Nephron progenitor cell (in vitro differentiated cells): ENCODE results near the gene COMT.

Source experiments
- DNase-seq: peaks from one replicate; pipeline ENCODE4 v3.0.0; 2021
- H3K27ac Mint-ChIP-seq: 2 replicates; pipeline ENCODE4 v1.8.0; 2021; ENCODE audit warnings: mild to moderate bottlenecking, moderate library complexity, mixed read lengths
- H3K27me3 Mint-ChIP-seq: 2 replicates; pipeline ENCODE4 v1.8.0; 2021; ENCODE audit warnings: mild to moderate bottlenecking, low read depth, mixed read lengths; ENCODE audit not compliant: poor library complexity
- H3K36me3 Mint-ChIP-seq: 2 replicates; pipeline ENCODE4 v1.8.0; 2021; ENCODE audit warnings: low read depth, mixed read lengths
- H3K4me1 Mint-ChIP-seq: 2 replicates; pipeline ENCODE4 v1.8.0; 2021; ENCODE audit warnings: mixed read lengths
- H3K4me3 Mint-ChIP-seq: 2 replicates; pipeline ENCODE4 v1.8.0; 2021; ENCODE audit warnings: mild to moderate bottlenecking, moderate library complexity, mixed read lengths
- H3K9me3 Mint-ChIP-seq: 2 replicates; pipeline ENCODE4 v1.8.0; 2021; ENCODE audit warnings: mild to moderate bottlenecking, moderate library complexity, mixed read lengths
- TF ChIP-seq, protein P1 (sequence below): fragments of 200-600 bp; sonication (generic); IDR thresholded peaks from 2 replicates; pipeline ENCODE4 v1.5.0; 2021; ENCODE audit warnings: antibody characterized with exemption

Gene COMT

DNA sequence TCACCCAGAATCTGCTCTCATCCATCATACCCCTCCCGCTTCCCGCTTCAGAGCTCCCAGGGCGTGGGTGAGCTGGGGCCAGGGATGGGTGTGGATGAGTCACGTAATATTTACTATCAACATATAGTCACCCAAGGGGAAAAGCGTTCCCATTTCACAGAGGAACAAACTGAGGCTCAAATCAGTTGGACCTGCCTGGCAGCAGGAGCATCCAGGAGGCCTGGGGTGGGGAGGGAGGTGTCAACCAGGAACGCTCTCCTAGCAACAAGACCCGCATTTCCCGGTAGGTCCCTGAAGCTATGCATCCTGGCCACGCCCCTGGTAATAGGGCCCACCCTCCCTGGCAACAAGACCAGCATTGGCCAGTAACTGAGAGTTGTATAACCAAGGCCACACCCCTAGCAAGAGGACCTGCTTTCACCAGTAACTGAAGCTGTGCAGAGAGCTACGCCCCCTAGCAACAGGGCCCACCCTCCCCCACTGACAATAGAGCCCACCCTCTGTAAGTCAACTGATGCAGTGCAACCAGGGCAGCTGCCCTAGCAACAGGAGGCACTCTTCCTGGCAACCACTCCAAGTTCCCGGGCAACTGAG lies 32.8 kb downstream of the COMT start:
- Mint-ChIP-seq H3K9me3 (no peaks in the 10 kb centered on the region), H3K27me3 (no peaks in the 10 kb centered on the region), H3K4me3 (no peak overlapping the region), H3K4me1 (peaks cover 16% of the 10 kb centered on the region), H3K36me3 (no peaks in the 10 kb centered on the region), H3K27ac (peak overlapping the region; percentile 84)
- peak; percentile 73 for DNase-seq
- TF ChIP-seq, protein P1, sequence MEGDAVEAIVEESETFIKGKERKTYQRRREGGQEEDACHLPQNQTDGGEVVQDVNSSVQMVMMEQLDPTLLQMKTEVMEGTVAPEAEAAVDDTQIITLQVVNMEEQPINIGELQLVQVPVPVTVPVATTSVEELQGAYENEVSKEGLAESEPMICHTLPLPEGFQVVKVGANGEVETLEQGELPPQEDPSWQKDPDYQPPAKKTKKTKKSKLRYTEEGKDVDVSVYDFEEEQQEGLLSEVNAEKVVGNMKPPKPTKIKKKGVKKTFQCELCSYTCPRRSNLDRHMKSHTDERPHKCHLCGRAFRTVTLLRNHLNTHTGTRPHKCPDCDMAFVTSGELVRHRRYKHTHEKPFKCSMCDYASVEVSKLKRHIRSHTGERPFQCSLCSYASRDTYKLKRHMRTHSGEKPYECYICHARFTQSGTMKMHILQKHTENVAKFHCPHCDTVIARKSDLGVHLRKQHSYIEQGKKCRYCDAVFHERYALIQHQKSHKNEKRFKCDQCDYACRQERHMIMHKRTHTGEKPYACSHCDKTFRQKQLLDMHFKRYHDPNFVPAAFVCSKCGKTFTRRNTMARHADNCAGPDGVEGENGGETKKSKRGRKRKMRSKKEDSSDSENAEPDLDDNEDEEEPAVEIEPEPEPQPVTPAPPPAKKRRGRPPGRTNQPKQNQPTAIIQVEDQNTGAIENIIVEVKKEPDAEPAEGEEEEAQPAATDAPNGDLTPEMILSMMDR, result no peak

DNA sequence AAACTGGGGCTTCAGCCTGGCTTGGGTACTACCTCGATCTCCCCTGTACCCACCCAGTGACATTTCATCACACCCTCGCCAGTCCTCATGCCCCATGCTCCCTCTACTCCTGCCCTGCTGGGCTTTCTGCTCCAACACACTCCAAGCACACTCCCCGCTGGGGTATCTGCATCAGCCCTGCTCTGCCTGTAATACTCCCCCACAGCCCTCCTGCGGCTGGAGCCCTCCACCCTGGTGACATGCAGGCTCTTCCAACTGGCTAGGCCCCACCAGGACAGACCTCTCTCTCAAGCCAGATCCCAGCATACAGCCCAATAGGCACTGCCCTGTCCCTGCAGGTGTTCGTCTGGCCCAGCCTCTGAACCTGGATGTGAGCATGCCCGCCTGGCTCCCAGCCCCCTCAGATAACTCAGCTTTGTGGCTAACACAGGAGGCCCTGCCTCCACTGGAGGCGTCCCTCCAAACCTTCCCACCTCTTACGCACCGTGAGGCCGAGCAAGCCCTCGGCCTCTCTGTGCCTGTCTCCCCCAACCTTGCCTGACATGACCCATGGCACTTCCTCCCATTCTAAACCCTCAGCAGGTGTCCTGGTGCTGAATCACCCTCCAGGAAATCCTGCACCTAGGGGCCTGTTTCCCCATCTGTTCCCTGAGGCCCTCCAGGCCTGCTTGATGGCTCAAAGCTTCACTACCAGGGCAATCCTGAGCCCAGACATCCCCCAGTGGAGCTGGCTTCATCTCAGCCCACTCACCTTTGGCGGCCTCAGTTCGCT lies 33.5 kb downstream of the COMT start:
- Mint-ChIP-seq H3K27me3 (no peaks in the 10 kb centered on the region), H3K4me1 (peaks cover 16% of the 10 kb centered on the region), H3K27ac (peak overlapping the region; percentile 84), H3K9me3 (no peaks in the 10 kb centered on the region), H3K36me3 (no peaks in the 10 kb centered on the region), H3K4me3 (no peak overlapping the region)
- DNase-seq, result no peak
- TF ChIP-seq, protein P1, result no peak

DNA sequence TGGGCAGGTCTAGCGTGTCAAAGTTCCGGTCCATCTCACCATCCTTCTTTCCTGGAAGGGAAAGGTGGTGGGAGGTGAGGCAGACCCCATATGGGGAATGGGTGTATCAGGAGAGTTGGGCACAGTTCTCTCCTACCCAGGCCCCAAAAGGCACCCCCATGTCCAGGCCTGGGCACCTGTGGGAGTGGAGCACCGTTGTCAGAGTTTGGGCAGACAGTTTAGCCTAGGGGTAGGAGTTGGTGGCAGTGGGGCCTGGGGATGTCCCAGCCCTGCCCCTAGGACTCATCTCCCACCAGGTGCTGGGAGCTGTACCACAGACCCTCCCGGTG lies 34.1 kb downstream of the COMT start:
- no peak for DNase-seq
- H3K36me3 Mint-ChIP-seq, result no peaks in the 10 kb centered on the region
- no peaks in the 10 kb centered on the region for H3K9me3 Mint-ChIP-seq
- H3K4me1 Mint-ChIP-seq, result peaks cover 16% of the 10 kb centered on the region
- H3K27me3 Mint-ChIP-seq, result no peaks in the 10 kb centered on the region
- H3K27ac Mint-ChIP-seq, result no peak overlapping the region
- TF ChIP-seq, protein P1, result no peak
- no peak overlapping the region for H3K4me3 Mint-ChIP-seq

DNA sequence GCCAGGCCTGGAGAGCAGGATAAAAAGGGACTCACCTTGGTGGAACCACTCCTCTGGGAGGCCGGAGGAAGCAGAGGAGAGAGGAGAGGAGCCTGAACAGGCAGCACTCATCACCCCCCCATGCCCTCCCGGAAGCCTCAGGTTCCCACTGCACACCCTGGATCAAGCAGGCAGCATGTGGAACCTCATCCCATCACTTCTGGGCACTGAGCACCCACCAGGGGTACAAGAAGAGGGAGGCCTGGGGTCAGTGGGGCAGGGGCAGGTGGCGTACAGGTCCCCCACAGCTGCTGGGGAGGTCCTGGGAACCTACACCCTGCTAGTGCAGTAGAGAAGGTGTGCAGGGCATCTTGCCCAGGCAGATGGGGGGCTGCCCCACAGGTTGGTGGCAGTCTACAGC lies 35.1 kb downstream of the COMT start:
- Mint-ChIP-seq H3K27me3 (no peaks in the 10 kb centered on the region), H3K4me3 (no peak overlapping the region), H3K36me3 (no peaks in the 10 kb centered on the region)

DNA sequence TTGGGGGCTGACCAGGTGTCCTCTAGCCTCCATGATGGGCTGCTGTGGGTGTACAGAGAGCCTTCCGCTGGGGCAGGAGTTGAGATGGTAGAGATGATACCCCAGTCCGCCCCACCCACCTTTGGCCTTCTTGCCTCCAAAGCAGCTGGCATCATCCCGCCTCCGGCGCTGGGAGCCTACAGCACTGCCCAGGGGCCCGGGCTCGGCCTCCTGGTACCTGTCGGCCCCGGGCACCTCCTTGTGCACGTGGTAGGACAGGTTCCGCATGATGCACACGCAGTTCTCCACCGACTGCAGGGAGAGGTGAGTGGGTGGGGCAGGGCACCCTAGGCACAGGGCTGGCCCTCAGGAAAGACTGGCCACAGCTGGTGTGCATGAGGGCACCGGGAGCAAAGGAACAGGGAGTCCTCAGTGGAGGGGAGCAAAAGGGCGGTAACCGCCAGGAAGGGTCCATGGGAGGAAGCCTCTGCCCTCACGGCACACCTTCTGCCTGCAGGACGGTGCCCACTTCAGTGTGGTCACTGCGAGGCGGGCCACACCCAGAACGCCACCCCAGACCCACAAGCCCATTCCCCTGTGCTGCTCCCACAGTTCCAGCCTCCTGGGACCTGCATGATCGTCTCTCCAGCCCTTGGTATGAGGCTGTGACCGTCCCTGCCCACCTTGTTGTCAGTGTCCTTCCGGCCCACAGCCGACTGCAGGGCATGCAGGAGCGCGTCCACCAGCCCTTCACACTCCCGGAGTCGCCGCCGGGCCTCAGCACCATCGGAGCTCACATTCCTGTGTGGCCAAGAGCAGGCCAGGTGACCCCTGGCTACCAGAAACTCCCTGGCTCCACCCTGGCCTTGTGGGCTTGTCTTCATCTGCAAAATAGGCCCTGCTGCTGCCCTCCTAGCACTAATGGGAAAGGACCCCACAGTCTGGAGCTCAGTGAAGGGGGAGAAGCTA lies 36.0 kb downstream of the COMT start:
- no peaks in the 10 kb centered on the region for H3K27me3 Mint-ChIP-seq
- H3K4me3 Mint-ChIP-seq, result no peak overlapping the region
- H3K4me1 Mint-ChIP-seq, result peaks cover 16% of the 10 kb centered on the region
- DNase-seq, result no peak
- H3K27ac Mint-ChIP-seq, result peak overlapping the region; percentile 72
- H3K9me3 Mint-ChIP-seq, result no peaks in the 10 kb centered on the region
- TF ChIP-seq, protein P1, result no peak
- no peaks in the 10 kb centered on the region for H3K36me3 Mint-ChIP-seq

More for the DNA sequence above, 35.1 kb downstream of the COMT start:
- Mint-ChIP-seq H3K4me1 (peaks cover 16% of the 10 kb centered on the region), H3K9me3 (no peaks in the 10 kb centered on the region), H3K27ac (no peak overlapping the region)
- TF ChIP-seq, protein P1, result no peak
- no peak for DNase-seq
